Measurements from ENCODE around the gene LRRC71.

DNA sequence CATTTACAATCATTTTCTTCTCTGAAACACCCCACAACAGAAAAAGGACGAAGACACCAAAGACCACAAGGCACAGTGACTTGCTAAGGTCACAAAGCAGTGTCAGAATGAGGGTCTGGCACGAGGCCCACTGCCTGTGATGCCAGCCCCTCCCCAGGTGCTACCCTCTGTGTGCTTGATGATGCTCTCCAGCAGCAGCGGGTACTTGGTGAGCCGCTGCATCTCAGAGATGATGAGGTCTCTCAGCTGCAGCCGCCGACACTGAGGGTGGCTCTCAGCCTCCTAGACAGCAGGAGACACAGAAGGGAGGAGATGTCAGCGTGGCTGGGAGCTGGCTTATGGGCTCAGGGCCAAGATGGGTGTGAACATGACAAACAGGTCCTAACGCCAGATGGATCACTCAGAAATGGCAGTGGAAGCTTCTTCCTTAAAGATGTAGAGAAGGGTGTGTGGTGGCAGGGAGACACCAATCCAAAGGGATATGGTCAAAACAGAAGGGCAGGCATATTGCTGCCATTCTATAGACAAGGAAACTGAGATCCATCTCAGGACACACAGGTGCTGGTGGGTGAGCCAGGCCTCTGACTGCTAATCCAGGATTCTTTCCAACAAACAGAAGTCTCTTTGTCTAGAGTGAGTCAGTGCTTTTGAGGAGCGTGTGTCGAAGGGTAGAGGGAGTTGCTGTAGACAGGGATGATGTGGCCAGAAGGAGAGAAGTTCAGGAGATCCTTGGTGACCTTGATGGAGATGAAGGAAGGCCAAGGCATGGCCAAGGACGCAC, 25.6 kb downstream of the LRRC71 start:
- no peak for TF ChIP-seq GATA3 (IDR thresholded peaks at IDR 0.05; ENCODE audit: low read depth, low read length)
- TF ChIP-seq GATA2 (IDR thresholded peaks at IDR 0.05; ENCODE audit: low read depth, low read length) = no peak

Data from SH-SY5Y (cell line).